IMR-90 (cell line): Measurements from ENCODE around the gene COMP.
"Not testable (repeated sequence)": the region's sequence is repeated elsewhere in the genome, so short reads cannot be mapped to it uniquely, and the experiment has no call there.

Experiments
- BHLHE40 ChIP-seq: fragments of 150-350 bp; IDR thresholded peaks from 2 replicates; pipeline ENCODE4 v1.6.1; 2016; ENCODE audit warnings: mild to moderate bottlenecking, low read depth, low read length
- CTCF ChIP-seq: conservative IDR thresholded peaks from 2 replicates; pipeline ENCODE4 v1.5.1; 2012; ENCODE audit warnings: mild to moderate bottlenecking, low read depth, low read length, improper control_type of control experiment
- MAZ ChIP-seq: IDR thresholded peaks from 2 replicates; pipeline ENCODE4 v1.6.1; 2012; ENCODE audit warnings: low read depth, mild to moderate bottlenecking, low read length, improper control_type of control experiment, moderate library complexity, borderline replicate concordance
- NFE2L2 ChIP-seq: fragments of 150-350 bp; IDR thresholded peaks from 2 replicates; pipeline ENCODE4 v1.6.1; 2016; ENCODE audit warnings: low read depth, mild to moderate bottlenecking, low read length
- POLR2A ChIP-seq: IDR thresholded peaks from 2 replicates; pipeline ENCODE4 v1.6.1; 2012; ENCODE audit warnings: mild to moderate bottlenecking, low read depth, low read length
- RAD21 ChIP-seq: IDR thresholded peaks from 2 replicates; pipeline ENCODE4 v1.6.1; 2012; ENCODE audit warnings: low read length, improper control_type of control experiment

GRCh38 chr19:18816645-18817044, 25.5 kb upstream of the COMP start:
- not testable (repeated sequence) for TF ChIP-seq CTCF, POLR2A, BHLHE40, RAD21, MAZ, NFE2L2
